A673 (cell line): ENCODE results near the gene GLRA3. TPM values are rescaled to one million over a fixed set of nuclear protein-coding genes. Genes with fewer than 3 reads are reported as not detected.

Source experiments
- BruUV-seq: library from RNA; stranded (reverse); fragments of 400-500 nt; replicated peaks from 2 replicates; lab custom pipeline; 2021; lab: Mats Ljungman, UMichigan
- CTCF ChIA-PET: fragments of 300-600 bp; sonication (Branson Sonifier 250); formaldehyde crosslinking; loops from one replicate; lab custom pipeline; 2022; ENCODE audit warnings: antibody characterized with exemption; lab: Charles Lee
- POLR2A ChIA-PET: fragments of 300-600 bp; sonication (Branson Sonifier 250); formaldehyde crosslinking; loops from one replicate; lab custom pipeline; 2022; ENCODE audit warnings: antibody characterized with exemption; ENCODE audit not compliant: low non-redundant PET; lab: Charles Lee
- DNase-seq: peaks from one replicate; pipeline ENCODE4 v3.0.0-alpha.2; 2015; ENCODE audit warnings: low spot score
- H3K27ac ChIP-seq: fragments of 200-600 bp; sonication (generic); 2 replicates; pipeline ENCODE4 v1.5.1; 2016; ENCODE audit warnings: mixed run types, low read depth, mild to moderate bottlenecking, mixed read lengths, antibody characterized with exemption, low read length; ENCODE audit not compliant: poor library complexity, severe bottlenecking
- H3K27me3 ChIP-seq: fragments of 200-600 bp; sonication (generic); replicated peaks from 2 replicates; pipeline ENCODE4 v1.6.1; 2017; ENCODE audit warnings: mixed run types, low read depth, mild to moderate bottlenecking, mixed read lengths, antibody characterized with exemption, low read length; ENCODE audit not compliant: insufficient read depth, poor library complexity
- H3K36me3 ChIP-seq: fragments of 200-600 bp; sonication (generic); 2 replicates; pipeline ENCODE4 v1.6.1; 2016; ENCODE audit warnings: mixed run types, mild to moderate bottlenecking, mixed read lengths, antibody characterized with exemption, low read length; ENCODE audit not compliant: insufficient read depth, poor library complexity, severe bottlenecking
- H3K4me1 ChIP-seq: fragments of 200-600 bp; sonication (generic); 2 replicates; pipeline ENCODE4 v1.6.1; 2017; ENCODE audit warnings: mixed run types, mild to moderate bottlenecking, mixed read lengths, antibody characterized with exemption, low read length; ENCODE audit not compliant: insufficient read depth, poor library complexity, severe bottlenecking
- H3K4me3 ChIP-seq: fragments of 200-600 bp; sonication (generic); 2 replicates; pipeline ENCODE4 v1.5.1; 2016; ENCODE audit warnings: low read depth, mixed run types, mild to moderate bottlenecking, mixed read lengths, low read length; ENCODE audit not compliant: poor library complexity, severe bottlenecking
- H3K9me3 ChIP-seq: fragments of 200-600 bp; sonication (generic); 2 replicates; pipeline ENCODE4 v1.6.1; 2016; ENCODE audit warnings: mixed run types, low read depth, mild to moderate bottlenecking, mixed read lengths, antibody characterized with exemption, low read length; ENCODE audit not compliant: poor library complexity, severe bottlenecking
- CTCF ChIP-seq: fragments of 300-800, 200-600 bp; sonication (generic); conservative IDR thresholded peaks from 2 replicates; pipeline ENCODE4 v1.5.1; 2017; ENCODE audit warnings: low read depth, mild to moderate bottlenecking, antibody characterized with exemption, low read length, moderate library complexity, mixed read lengths
- EZH2 ChIP-seq: fragments of 200-600 bp; sonication (generic); IDR thresholded peaks from 2 replicates; pipeline ENCODE4 v1.6.1; 2017; ENCODE audit warnings: borderline replicate concordance, low read depth, mild to moderate bottlenecking, mixed read lengths, antibody characterized with exemption, low read length; ENCODE audit not compliant: poor library complexity, severe bottlenecking
- intact Hi-C: fragments of 100-400 bp; cut with micrococcal nuclease; formaldehyde crosslinking; loops from one replicate; pipeline ENCODE4 v1.10.0; 2022; ENCODE audit not compliant: unreplicated experiment
- total RNA-seq: library from RNA; stranded (reverse); gene quantifications from 2 replicates; pipeline ENCODE4 v1.2.3, GENCODE V29; 2021

GLRA3 gene
- total RNA-seq, 1 experiment from 2014 or later: 0.06 TPM

- TF ChIP-seq CTCF: no peak
- TF ChIP-seq EZH2: no peak
- Histone ChIP-seq H3K4me3 (no peak overlapping the region), H3K27ac (no peak overlapping the region), H3K27me3 (no peaks in the 10 kb centered on the region), H3K36me3 (no peaks in the 10 kb centered on the region), H3K4me1 (no peaks in the 10 kb centered on the region), H3K9me3 (no peaks in the 10 kb centered on the region)
- BruUV-seq: no TSS peak
- DNase-seq: no peak
- intact Hi-C loops: no loop called here
- ChIA-PET CTCF (no interaction called here), POLR2A (no interaction called here)
Observed at GRCh38 chr4:174860588-174860987, 31.5 kb upstream of the GLRA3 start.

- H3K27me3 ChIP-seq: no peaks in the 10 kb centered on the region
- POLR2A ChIA-PET: no interaction called here
- BruUV-seq: no TSS peak
- no peaks in the 10 kb centered on the region for H3K9me3 ChIP-seq
- DNase-seq: no peak
- no peak overlapping the region for H3K4me3 ChIP-seq
- no peaks in the 10 kb centered on the region for H3K36me3 ChIP-seq
- CTCF ChIA-PET: no interaction called here
- no peak overlapping the region for H3K27ac ChIP-seq
- TF ChIP-seq EZH2: no peak
- no peak for TF ChIP-seq CTCF
- intact Hi-C loops: no loop called here
- H3K4me1 ChIP-seq: no peaks in the 10 kb centered on the region
Observed at GRCh38 chr4:174859904-174860303, 30.9 kb upstream of the GLRA3 start.

GRCh38 chr4:174856926-174857800 is 28.1 kb upstream of the GLRA3 start:
- peak; percentile 30 for DNase-seq
- no peaks in the 10 kb centered on the region for H3K9me3 ChIP-seq
- no peaks in the 10 kb centered on the region for H3K4me1 ChIP-seq
- H3K4me3 ChIP-seq: no peak overlapping the region
- CTCF ChIA-PET: no interaction called here
- H3K27me3 ChIP-seq: no peaks in the 10 kb centered on the region
- POLR2A ChIA-PET: no interaction called here
- no TSS peak for BruUV-seq
- intact Hi-C loops: no loop called here
- no peaks in the 10 kb centered on the region for H3K36me3 ChIP-seq
- no peak overlapping the region for H3K27ac ChIP-seq
- TF ChIP-seq CTCF (no peak), EZH2 (no peak)
